Spleen (tissue), 7 donors: Measurements from ENCODE around the gene UROC1.

Source experiments
- POLR2AphosphoS5 ChIP-seq, 3 donors: sonication (generic); formaldehyde crosslinking; IDR thresholded peaks; one replicate each; pipeline ENCODE4 v1.5.1; 2017; ENCODE audit warnings: antibody characterized with exemption in 3 of 3
- TF ChIP-seq, protein P1 (sequence below), 11 experiments: fragments of 200-600 bp in 7 of 11; fragments of 450-650 bp in 4 of 11; sonication (generic) in 4 of 11; IDR thresholded peaks in 8 of 11; conservative IDR thresholded peaks in 3 of 11; 1 replicate in 7 of 11; 2 replicates in 4 of 11; pipeline versions ENCODE4 v1.4.0 to v1.8.0; 2016 to 2021; ENCODE audit warnings: antibody characterized with exemption in 11 of 11, inconsistent platforms in 4 of 11, mild to moderate bottlenecking in 1 of 11
- donor health status: DM: no; HTN: no; CAD: no; lungs with moderate emphysema.
- donor health status: DM: no; HTN: no; CAD: no.
- donor health status: DM: no; HTN: no; CAD: no.

GRCh38 chr3:126488886-126489569 is 28.5 kb downstream of the UROC1 start:
- TF ChIP-seq, protein P1, sequence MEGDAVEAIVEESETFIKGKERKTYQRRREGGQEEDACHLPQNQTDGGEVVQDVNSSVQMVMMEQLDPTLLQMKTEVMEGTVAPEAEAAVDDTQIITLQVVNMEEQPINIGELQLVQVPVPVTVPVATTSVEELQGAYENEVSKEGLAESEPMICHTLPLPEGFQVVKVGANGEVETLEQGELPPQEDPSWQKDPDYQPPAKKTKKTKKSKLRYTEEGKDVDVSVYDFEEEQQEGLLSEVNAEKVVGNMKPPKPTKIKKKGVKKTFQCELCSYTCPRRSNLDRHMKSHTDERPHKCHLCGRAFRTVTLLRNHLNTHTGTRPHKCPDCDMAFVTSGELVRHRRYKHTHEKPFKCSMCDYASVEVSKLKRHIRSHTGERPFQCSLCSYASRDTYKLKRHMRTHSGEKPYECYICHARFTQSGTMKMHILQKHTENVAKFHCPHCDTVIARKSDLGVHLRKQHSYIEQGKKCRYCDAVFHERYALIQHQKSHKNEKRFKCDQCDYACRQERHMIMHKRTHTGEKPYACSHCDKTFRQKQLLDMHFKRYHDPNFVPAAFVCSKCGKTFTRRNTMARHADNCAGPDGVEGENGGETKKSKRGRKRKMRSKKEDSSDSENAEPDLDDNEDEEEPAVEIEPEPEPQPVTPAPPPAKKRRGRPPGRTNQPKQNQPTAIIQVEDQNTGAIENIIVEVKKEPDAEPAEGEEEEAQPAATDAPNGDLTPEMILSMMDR (IDR thresholded peaks at IDR 0.05 in 8 of 11, conservative IDR thresholded peaks at IDR 0.05 in 3 of 11) = no peak
- no peak for TF ChIP-seq POLR2AphosphoS5 (IDR thresholded peaks at IDR 0.05)
